ENCODE measurements around the gene HCFC1.
"Not testable (repeated sequence)": the region's sequence is repeated elsewhere in the genome, so short reads cannot be mapped to it uniquely, and the experiment has no call there.

HCFC1 gene

GRCh38 chrX:153995504-153995903 is 23.9 kb upstream of the HCFC1 start:
- Mint-ChIP-seq H3K9me3 (peaks cover 7% of the 10 kb centered on the region), H3K4me1 (no peaks in the 10 kb centered on the region), H3K4me3 (no peak overlapping the region), H3K27me3 (ENCODE audit: low read depth) (no peaks in the 10 kb centered on the region), H3K36me3 (ENCODE audit: low read depth) (no peaks in the 10 kb centered on the region), H3K27ac (no peak overlapping the region)
- no peak for TF ChIP-seq CTCF (IDR thresholded peaks at IDR 0.05; ENCODE audit: unreplicated experiment in 3 of 3)

- not testable (repeated sequence) for H3K4me1 Mint-ChIP-seq; H3K9me3 Mint-ChIP-seq; H3K36me3 Mint-ChIP-seq (ENCODE audit: low read depth); H3K4me3 Mint-ChIP-seq; H3K27me3 Mint-ChIP-seq (ENCODE audit: low read depth); H3K27ac Mint-ChIP-seq
These were observed 22.8 kb upstream of the HCFC1 start for GRCh38 chrX:153994398-153994797.

- Mint-ChIP-seq H3K36me3 (ENCODE audit: low read depth) (no peaks in the 10 kb centered on the region), H3K4me3 (no peak overlapping the region), H3K4me1 (no peaks in the 10 kb centered on the region), H3K9me3 (peaks cover 5% of the 10 kb centered on the region), H3K27me3 (ENCODE audit: low read depth) (no peaks in the 10 kb centered on the region), H3K27ac (no peak overlapping the region)
- no peak for TF ChIP-seq CTCF (IDR thresholded peaks at IDR 0.05; ENCODE audit: unreplicated experiment in 3 of 3)
These were observed 22.4 kb upstream of the HCFC1 start for GRCh38 chrX:153993978-153994377.

GRCh38 chrX:153993079-153993478 is 21.5 kb upstream of the HCFC1 start:
- H3K4me1 Mint-ChIP-seq: no peaks in the 10 kb centered on the region

DNA sequence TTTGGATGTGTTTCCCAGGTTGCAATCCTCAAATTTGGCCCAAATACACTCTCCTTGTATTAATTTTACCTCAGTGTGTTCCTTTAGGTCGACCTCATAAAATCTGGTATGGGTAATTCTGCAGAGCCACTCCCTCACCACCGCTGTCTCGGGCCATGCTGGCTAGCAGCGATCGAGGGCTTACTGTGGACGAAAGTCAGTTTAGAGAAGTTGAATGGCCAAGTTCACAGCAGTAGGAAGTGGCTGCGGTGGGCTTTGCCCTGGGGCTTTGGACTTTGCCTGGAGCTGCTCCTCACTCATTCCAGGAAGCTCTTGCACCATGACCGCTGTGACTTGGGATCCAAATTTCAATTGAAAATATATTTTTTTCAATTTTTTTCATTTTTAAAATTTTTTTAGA is 20.6 kb upstream of the HCFC1 start:
- no peak for TF ChIP-seq CTCF (IDR thresholded peaks at IDR 0.05; ENCODE audit: unreplicated experiment in 3 of 3)
- H3K4me1 Mint-ChIP-seq: no peaks in the 10 kb centered on the region
- no peak overlapping the region for H3K27ac Mint-ChIP-seq
- H3K27me3 Mint-ChIP-seq (ENCODE audit: low read depth): no peaks in the 10 kb centered on the region
- no peak overlapping the region for H3K4me3 Mint-ChIP-seq
- peaks cover 5% of the 10 kb centered on the region for H3K9me3 Mint-ChIP-seq
- no peaks in the 10 kb centered on the region for H3K36me3 Mint-ChIP-seq (ENCODE audit: low read depth)

More at GRCh38 chrX:153993079-153993478, 21.5 kb upstream of the HCFC1 start:
- no peaks in the 10 kb centered on the region for H3K27me3 Mint-ChIP-seq (ENCODE audit: low read depth)
- no peak overlapping the region for H3K27ac Mint-ChIP-seq
- H3K36me3 Mint-ChIP-seq (ENCODE audit: low read depth): no peaks in the 10 kb centered on the region
- TF ChIP-seq CTCF (IDR thresholded peaks at IDR 0.05; ENCODE audit: unreplicated experiment in 3 of 3): no peak
- H3K9me3 Mint-ChIP-seq: peaks cover 5% of the 10 kb centered on the region
- H3K4me3 Mint-ChIP-seq: no peak overlapping the region

DNA sequence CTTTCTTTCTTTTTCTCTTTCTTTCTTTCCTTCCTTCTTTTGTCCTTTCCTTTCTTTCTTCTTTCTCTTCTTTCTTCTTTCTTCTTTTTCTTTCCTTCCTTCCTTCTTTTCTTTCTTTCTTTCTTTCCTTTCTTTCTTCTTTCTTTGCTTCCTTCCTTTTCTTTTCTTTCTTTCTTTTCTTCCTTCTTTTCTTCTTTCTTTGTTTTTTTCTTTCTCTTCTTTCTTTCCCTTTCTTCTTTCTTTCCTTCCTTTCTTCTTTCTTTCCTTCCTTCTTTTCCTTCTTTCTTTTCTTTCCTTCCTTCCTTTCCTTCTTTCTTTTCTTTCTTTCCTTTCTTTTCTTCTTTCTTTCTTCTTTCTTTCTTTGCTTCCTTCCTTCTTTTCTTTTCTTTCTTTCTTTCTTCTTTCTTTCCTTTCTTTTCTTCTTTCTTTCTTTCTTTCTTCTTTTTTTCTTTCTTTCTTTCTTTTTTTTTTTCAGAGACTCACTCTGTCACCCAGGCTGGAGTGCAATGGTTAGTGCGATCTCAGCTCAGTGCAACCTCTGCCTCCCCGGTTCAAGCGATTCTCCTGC is 19.5 kb upstream of the HCFC1 start:
- H3K27me3 Mint-ChIP-seq (ENCODE audit: low read depth): no peaks in the 10 kb centered on the region
- H3K27ac Mint-ChIP-seq: no peak overlapping the region
- peaks cover 5% of the 10 kb centered on the region for H3K9me3 Mint-ChIP-seq
- H3K36me3 Mint-ChIP-seq (ENCODE audit: low read depth): no peaks in the 10 kb centered on the region
- H3K4me3 Mint-ChIP-seq: no peak overlapping the region
- H3K4me1 Mint-ChIP-seq: no peaks in the 10 kb centered on the region
- no peak for TF ChIP-seq CTCF (IDR thresholded peaks at IDR 0.05; ENCODE audit: unreplicated experiment in 3 of 3)

Data from nephron (organoid).